Measurements from ENCODE around the gene PHKG1.
A peak's percentile ranks its signal among the peaks of the same experiment; 100 is the strongest.
"Not testable (repeated sequence)": the region's sequence is repeated elsewhere in the genome, so short reads cannot be mapped to it uniquely, and the experiment has no call there.

PHKG1 gene

DNA sequence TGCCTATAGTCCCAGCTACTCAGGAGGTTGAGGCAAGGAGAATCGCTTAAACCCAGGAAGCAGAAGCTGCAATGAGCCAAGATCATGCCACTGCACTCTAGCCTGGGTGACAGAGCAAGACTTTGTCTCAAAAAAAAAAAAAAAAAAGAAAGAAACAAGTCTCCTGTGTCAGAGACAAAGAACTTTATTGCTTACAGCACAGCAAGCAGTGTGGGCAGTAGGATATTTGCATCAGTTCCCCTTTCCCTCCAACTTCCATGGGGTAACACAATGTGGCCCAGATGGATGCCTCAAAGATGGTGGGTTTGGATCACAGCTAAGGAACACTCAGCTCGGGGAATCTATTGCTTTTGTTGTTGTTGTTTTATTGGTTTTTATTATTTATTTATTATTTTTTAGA is 47.0 kb downstream of the PHKG1 start:
- DNase-seq (ENCODE audit: low read depth in 2 of 2), result not testable (repeated sequence)

- no peak for DNase-seq (ENCODE audit: low read depth in 2 of 2)
These were observed 52.0 kb downstream of the PHKG1 start for GRCh38 chr7:56040730-56041129.

GRCh38 chr7:56033671-56034432 is 58.9 kb downstream of the PHKG1 start:
- DNase-seq (ENCODE audit: low read depth in 2 of 2), result peak; percentile 43 to 52

DNA sequence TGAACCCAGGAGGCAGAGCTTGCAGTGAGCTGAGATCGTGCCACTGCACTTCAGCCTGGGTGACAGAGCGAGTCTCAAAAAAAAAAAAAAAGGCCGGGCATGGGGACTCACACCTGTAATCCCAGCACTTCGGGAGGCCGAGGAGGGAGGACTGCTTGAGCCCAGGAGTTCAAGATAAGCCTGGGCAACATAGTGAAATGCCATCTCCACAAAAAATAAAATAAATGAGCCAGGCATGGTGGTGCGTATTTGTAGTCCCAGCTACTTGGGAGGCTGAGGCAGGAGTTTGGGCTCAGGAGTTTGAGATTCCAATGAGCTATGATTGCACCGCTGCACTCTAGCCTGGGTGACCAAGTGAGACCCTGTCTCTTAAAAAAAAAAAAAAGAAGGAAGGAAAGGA is 60.2 kb downstream of the PHKG1 start:
- DNase-seq (ENCODE audit: low read depth in 2 of 2), result not testable (repeated sequence)

GRCh38 chr7:56031556-56031955 is 61.2 kb downstream of the PHKG1 start:
- DNase-seq (ENCODE audit: low read depth in 2 of 2), result not testable (repeated sequence)

GRCh38 chr7:56030340-56030739 is 62.4 kb downstream of the PHKG1 start:
- no peak for DNase-seq (ENCODE audit: low read depth in 2 of 2)

All from stimulated activated CD4-positive, alpha-beta T cell treated with anti-CD3 and anti-CD28 coated beads, Interleukin-15, amount 100 ng/mL, for 48 hours (primary cell).